Stimulated activated CD8-positive, alpha-beta memory T cell treated with anti-CD3 and anti-CD28 coated beads, Interleukin-7, amount 100 ng/mL, for 48 hours (primary cell): ENCODE measurements around the gene ARHGEF35.
"Not testable (repeated sequence)": the region's sequence is repeated elsewhere in the genome, so short reads cannot be mapped to it uniquely, and the experiment has no call there.

Experiments
- DNase-seq, 2 donors: peaks; one replicate each; pipeline ENCODE4 v3.0.0-alpha.2; 2020; ENCODE audit warnings: low read depth in 1 of 2; ENCODE audit errors: extremely low read depth in 1 of 2

The ARHGEF35 gene

GRCh38 chr7:144195212-144195872, at the start of gene ARHGEF35:
ARHGEF35 (minus strand) TSS chr7:144195833; CDS start chr7:144188383, 7,450 bp downstream.
- DNase-seq = not testable (repeated sequence)

GRCh38 chr7:144245372-144245771, 49.7 kb upstream of the ARHGEF35 start:
- not testable (repeated sequence) for DNase-seq

DNA sequence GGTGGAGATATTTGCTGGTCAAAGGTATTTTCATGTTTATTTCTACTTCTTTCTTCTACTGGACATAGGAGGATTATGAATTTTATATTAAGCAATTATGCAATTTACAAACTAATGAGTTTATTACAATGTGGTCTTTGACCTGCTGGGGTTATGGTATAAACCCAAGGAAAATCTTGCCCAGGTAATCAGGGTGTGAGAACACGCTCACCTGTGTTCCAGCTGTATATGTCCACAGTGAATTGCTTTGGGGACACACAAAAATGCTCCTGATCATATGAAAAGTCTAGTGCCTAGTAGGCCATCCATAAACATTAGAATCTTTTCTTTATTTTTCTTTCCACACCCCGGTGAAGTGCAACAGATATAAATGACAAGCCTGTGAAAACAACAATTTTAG, 43.7 kb upstream of the ARHGEF35 start, which contains the start of gene OR2A42:
OR2A42 (minus strand) TSS at position 241 of the 400 bp plus-strand sequence. CDS start 6,762 bp downstream, outside the sequence.
- not testable (repeated sequence) for DNase-seq

- DNase-seq = not testable (repeated sequence)
These were observed 43.0 kb upstream of the ARHGEF35 start for GRCh38 chr7:144238530-144239082.

DNA sequence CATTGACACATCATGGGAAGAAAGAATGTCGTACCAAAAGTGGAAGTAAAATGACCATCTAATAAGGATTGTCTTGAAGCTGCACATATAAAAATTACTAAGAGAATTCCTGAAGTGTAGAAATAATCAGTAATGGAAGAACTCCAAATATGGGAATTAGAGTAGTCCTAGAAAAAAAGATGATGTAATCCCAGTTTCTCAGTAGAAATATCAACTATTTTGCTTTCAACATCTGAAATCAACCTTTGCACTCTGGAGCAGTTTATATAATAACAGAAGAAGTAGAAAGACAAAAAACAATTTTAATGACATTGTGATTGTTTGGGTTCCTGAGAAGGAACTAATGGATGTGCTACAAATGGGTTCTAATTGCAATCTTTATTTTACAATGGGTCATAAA, 37.4 kb upstream of the ARHGEF35 start:
- not testable (repeated sequence) for DNase-seq

- DNase-seq = not testable (repeated sequence)
These were observed 35.4 kb upstream of the ARHGEF35 start for GRCh38 chr7:144231027-144231426.

GRCh38 chr7:144228810-144229209, 33.2 kb upstream of the ARHGEF35 start:
- not testable (repeated sequence) for DNase-seq

- not testable (repeated sequence) for DNase-seq
These were observed 31.2 kb upstream of the ARHGEF35 start for GRCh38 chr7:144226866-144227265.

GRCh38 chr7:144223675-144224074, 28.0 kb upstream of the ARHGEF35 start:
- DNase-seq = not testable (repeated sequence)

GRCh38 chr7:144220531-144220930, 24.9 kb upstream of the ARHGEF35 start:
- DNase-seq = not testable (repeated sequence)

DNA sequence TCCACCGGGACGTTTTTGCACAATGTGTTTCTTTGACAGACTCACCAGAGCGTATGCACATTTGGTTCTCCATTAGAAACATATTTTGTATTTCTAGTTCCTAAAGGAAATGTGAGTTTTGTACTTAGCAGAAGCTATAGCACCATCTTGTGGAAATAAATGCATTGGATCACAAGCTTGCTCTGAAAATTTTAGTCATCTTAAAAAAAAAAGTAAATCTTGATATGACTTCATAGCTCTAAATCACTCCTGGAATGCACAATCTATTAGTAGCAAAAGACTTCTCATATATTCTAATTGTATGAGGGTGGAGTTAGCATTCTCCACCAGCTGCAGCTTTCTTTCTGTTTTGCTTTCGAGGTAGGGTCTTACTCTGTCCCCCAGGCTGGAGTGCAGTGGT, 23.5 kb upstream of the ARHGEF35 start:
- not testable (repeated sequence) for DNase-seq

GRCh38 chr7:144218581-144218980, 22.9 kb upstream of the ARHGEF35 start:
- DNase-seq = not testable (repeated sequence)

DNA sequence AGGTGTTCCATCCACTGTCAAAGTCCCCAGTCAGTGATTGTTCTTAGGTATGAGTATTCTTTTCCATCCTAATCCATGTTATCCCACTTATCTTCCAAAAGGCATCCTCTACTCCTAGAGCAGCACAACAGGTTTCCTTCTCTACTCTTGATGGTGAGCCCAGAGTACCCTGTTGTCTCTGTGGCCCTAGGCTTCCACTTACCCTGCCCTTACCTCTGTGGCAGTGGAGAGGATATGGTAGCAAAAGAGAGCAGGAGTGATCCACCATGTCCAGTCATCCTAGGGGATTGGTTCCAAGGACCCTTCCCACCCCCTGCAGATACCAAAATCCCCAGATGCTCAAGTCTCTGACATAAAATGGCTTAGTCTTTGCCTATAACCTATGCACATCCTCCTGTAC, 21.6 kb upstream of the ARHGEF35 start:
- not testable (repeated sequence) for DNase-seq

GRCh38 chr7:144205306-144205705, 9.7 kb upstream of the ARHGEF35 start:
- not testable (repeated sequence) for DNase-seq

- not testable (repeated sequence) for DNase-seq
These were observed 7.5 kb upstream of the ARHGEF35 start for GRCh38 chr7:144203086-144203485.

- not testable (repeated sequence) for DNase-seq
These were observed 6.3 kb upstream of the ARHGEF35 start for GRCh38 chr7:144201978-144202377.

GRCh38 chr7:144198934-144199333, 3.3 kb upstream of the ARHGEF35 start:
- not testable (repeated sequence) for DNase-seq

GRCh38 chr7:144194453-144194852, 1.2 kb downstream of the ARHGEF35 start:
- not testable (repeated sequence) for DNase-seq

- DNase-seq = not testable (repeated sequence)
These were observed 1.9 kb downstream of the ARHGEF35 start for GRCh38 chr7:144193782-144194181.

DNA sequence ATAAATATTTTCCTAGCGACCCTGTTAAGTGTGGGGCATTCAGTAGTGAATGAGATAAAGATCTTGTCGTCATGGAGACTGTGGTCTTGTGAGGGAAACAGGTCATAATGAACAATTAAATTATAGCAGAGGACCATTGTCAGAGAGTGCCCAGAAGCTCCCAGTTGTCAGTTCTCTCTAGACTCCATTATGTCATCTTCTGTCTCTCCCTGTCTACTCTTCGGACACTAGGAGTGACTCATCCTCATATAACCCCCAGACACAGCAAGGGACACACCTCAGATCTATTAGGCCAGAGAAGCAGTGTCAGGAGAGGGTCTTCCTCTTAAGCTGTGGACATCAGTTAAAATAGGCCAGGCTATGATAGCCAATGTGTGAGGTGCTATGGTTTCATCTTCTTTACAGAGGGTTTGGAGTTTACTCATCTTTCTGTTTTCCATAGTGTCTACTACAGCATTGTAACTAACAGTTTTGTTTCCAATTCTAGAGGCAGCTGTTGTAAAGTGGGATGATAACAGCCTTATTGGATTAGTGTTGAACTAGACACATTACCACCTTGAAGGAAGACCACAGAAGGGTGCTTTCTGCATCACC, 7.0 kb downstream of the ARHGEF35 start:
- not testable (repeated sequence) for DNase-seq

DNA sequence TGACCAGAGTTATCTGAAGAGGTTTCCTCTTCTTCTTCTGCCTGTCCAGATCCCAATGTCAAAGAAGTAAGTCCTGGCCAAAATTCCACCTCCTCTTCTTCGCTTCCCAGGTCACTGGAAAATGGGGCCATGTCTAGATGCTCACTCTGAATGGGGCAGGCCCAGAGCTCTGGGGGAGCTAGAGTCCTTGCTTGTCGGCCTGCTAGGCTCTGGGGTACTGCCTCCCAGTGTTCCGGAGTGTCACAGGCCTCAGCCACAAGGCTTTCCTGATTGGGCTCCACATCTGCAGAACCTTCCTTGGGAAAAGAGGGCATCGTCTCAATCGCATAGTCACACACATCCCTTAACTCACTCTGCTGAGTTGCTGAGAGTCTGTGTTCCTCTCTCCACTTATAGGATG, 7.8 kb downstream of the ARHGEF35 start:
- DNase-seq = not testable (repeated sequence)

DNA sequence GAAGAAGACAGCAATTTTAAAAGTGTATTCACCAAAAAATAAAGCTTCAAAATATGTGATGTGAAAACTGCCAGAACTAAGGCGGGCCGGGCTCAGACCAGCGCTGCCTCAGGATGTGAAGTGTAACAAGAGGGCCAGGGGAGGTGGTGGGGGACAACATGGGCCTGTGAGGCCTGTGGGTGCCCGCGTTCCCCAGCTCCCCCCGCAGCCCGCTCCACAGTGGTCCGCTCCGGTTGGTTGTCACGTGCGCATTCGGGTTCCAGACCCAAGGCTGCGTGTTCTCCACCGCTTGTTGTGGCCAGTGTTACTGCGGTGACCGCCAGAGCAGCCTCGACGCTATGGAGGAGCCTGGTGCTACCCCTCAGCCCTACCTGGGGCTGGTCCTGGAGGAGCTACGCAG, 12.5 kb downstream of the ARHGEF35 start, which contains the start of gene CTAGE4:
CTAGE4 (plus strand) TSS at position 301 of the 400 bp plus-strand sequence; CDS start at position 339, 38 bp downstream.
- not testable (repeated sequence) for DNase-seq
